Measurements from ENCODE around the gene MYRFL. TPM values are rescaled to one million over a fixed set of nuclear protein-coding genes. Genes with fewer than 3 reads are reported as not detected.

The MYRFL gene
- total and polyA plus RNA-seq, 2 of the 8 experiments (the other 6 are each of a cell fraction or from before 2014, with no cell fraction given), result 1.1 to 2.0 TPM

- TF ChIP-seq CHD7 (IDR thresholded peaks at IDR 0.05; ENCODE audit: insufficient replicate concordance, low read length), result no peak
- no peak for TF ChIP-seq TEAD4 (IDR thresholded peaks at IDR 0.05; ENCODE audit: low read depth, low read length)
- no peak for TF ChIP-seq RBBP5 (IDR thresholded peaks at IDR 0.05; ENCODE audit: borderline replicate concordance, low read depth, low read length)
- no peak for TF ChIP-seq JUND (IDR thresholded peaks at IDR 0.05; ENCODE audit: low read length)
- TF ChIP-seq MAFK (IDR thresholded peaks at IDR 0.05; ENCODE audit: low read depth, low read length), result no peak
- no peak for TF ChIP-seq CTBP2 (IDR thresholded peaks at IDR 0.05; ENCODE audit: borderline replicate concordance, insufficient read depth, insufficient read length, low read length)
- TF ChIP-seq SAP30 (IDR thresholded peaks at IDR 0.05; ENCODE audit: insufficient read depth, insufficient replicate concordance, low read length), result no peak
- TF ChIP-seq BRCA1 (IDR thresholded peaks at IDR 0.05; ENCODE audit: low read depth, low read length), result no peak
- TF ChIP-seq CBX5 (IDR thresholded peaks at IDR 0.05; ENCODE audit: low read depth, low read length), result no peak
- no peak for TF ChIP-seq GTF2F1 (IDR thresholded peaks at IDR 0.05; ENCODE audit: borderline replicate concordance, low read depth, low read length)
- TF ChIP-seq TBP (IDR thresholded peaks at IDR 0.05; ENCODE audit: low read depth, low read length), result no peak
- no peak for TF ChIP-seq TAF1 (IDR thresholded peaks at IDR 0.05; ENCODE audit: low read depth, low read length)
Observed at GRCh38 chr12:69886109-69886508, 61.1 kb downstream of the MYRFL start (continued).
